Mesendoderm (in vitro differentiated cells): ENCODE results near the gene MYLIP.

ENCODE experiments used
- DNase-seq: peaks from one replicate; pipeline ENCODE4 v3.0.0; 2013
- H2AK5ac ChIP-seq: 2 replicates; pipeline ENCODE4 v1.6.1; 2013; ENCODE audit warnings: low read length, inconsistent platforms
- H2BK120ac ChIP-seq: 2 replicates; pipeline ENCODE4 v1.6.1; 2013; ENCODE audit warnings: low read depth, mild to moderate bottlenecking, low read length, moderate library complexity, mixed read lengths
- H2BK15ac ChIP-seq: replicated peaks from 2 replicates; pipeline ENCODE4 v1.6.1; 2013; ENCODE audit warnings: low read depth, mild to moderate bottlenecking, moderate library complexity
- H2BK5ac ChIP-seq: 2 replicates; pipeline ENCODE4 v1.6.1; 2013; ENCODE audit warnings: low read length, inconsistent platforms
- H3K18ac ChIP-seq: 2 replicates; pipeline ENCODE4 v1.6.1; 2013; ENCODE audit warnings: mild to moderate bottlenecking, low read length, mixed read lengths
- H3K23ac ChIP-seq: one replicate; pipeline ENCODE4 v1.6.1; 2013; ENCODE audit warnings: low read length
- H3K27ac ChIP-seq: 2 replicates; pipeline ENCODE4 v1.5.1; 2013; ENCODE audit warnings: low read depth, mild to moderate bottlenecking, inconsistent platforms, low read length, moderate library complexity
- H3K27me3 ChIP-seq: 2 replicates; pipeline ENCODE4 v1.6.1; 2013; ENCODE audit warnings: low read length, control low read depth, mild to moderate bottlenecking, inconsistent platforms; ENCODE audit not compliant: insufficient read depth, poor library complexity
- H3K36me3 ChIP-seq: 2 replicates; pipeline ENCODE4 v1.6.1; 2013; ENCODE audit warnings: low read length, inconsistent platforms; ENCODE audit not compliant: control insufficient read depth, insufficient read depth
- H3K4ac ChIP-seq: one replicate; pipeline ENCODE4 v1.6.1; 2013; ENCODE audit warnings: low read depth, mild to moderate bottlenecking, low read length, moderate library complexity
- H3K4me1 ChIP-seq: 2 replicates; pipeline ENCODE4 v1.6.1; 2013; ENCODE audit warnings: low read depth, low read length, inconsistent platforms; ENCODE audit not compliant: control insufficient read depth
- H3K4me2 ChIP-seq: 2 replicates; pipeline ENCODE4 v1.6.1; 2013; ENCODE audit warnings: low read length
- H3K4me3 ChIP-seq: 2 replicates; pipeline ENCODE4 v1.5.1; 2013; ENCODE audit warnings: mild to moderate bottlenecking, low read length
- H3K56ac ChIP-seq: one replicate; pipeline ENCODE4 v1.6.1; 2013; ENCODE audit warnings: low read length
- H3K79me1 ChIP-seq: 2 replicates; pipeline ENCODE4 v1.6.1; 2013; ENCODE audit warnings: low read length, inconsistent platforms
- H3K79me2 ChIP-seq: 2 replicates; pipeline ENCODE4 v1.6.1; 2013; ENCODE audit warnings: mild to moderate bottlenecking, low read length; ENCODE audit not compliant: control insufficient read depth, insufficient read depth
- H3K9ac ChIP-seq: 2 replicates; pipeline ENCODE4 v1.6.1; 2013; ENCODE audit warnings: low read length, inconsistent platforms
- H4K5ac ChIP-seq: one replicate; pipeline ENCODE4 v1.6.1; 2013; ENCODE audit warnings: low read length
- H4K8ac ChIP-seq: one replicate; pipeline ENCODE4 v1.6.1; 2013; ENCODE audit warnings: low read depth, mild to moderate bottlenecking, control low read depth, low read length, moderate library complexity
- WGBS: extraction: QIAGEN DNeasy Blood & Tissue Kit; methylation state at CpG from one replicate; pipeline ENCODE4 v1.1.7; 2013; ENCODE audit warnings: low lambda C conversion rate, missing lambda C conversion rate; ENCODE audit not compliant: insufficient coverage; ENCODE audit errors: extremely low coverage; 5-methylcytosine and 5-hydroxymethylcytosine counted together

Gene MYLIP

GRCh38 chr6:16177881-16178280 lies 49.0 kb downstream of the MYLIP start:
- no peak overlapping the region for H2AK5ac ChIP-seq
- no CpG with 5 or more reads among the region's 5 CpGs for WGBS
- H2BK120ac ChIP-seq = no peak overlapping the region
- no peak overlapping the region for H3K4me2 ChIP-seq
- no peak for DNase-seq
- H3K9ac ChIP-seq = no peak overlapping the region
- no peak overlapping the region for H2BK5ac ChIP-seq
- no peaks in the 10 kb centered on the region for H3K27me3 ChIP-seq
- H3K36me3 ChIP-seq = no peaks in the 10 kb centered on the region
- H3K23ac ChIP-seq = no peak overlapping the region
- no peak overlapping the region for H3K4ac ChIP-seq
- H4K8ac ChIP-seq = no peak overlapping the region
- H3K79me1 ChIP-seq = no peaks in the 10 kb centered on the region
- no peak overlapping the region for H3K18ac ChIP-seq
- no peaks in the 10 kb centered on the region for H3K79me2 ChIP-seq
- H3K4me3 ChIP-seq = no peak overlapping the region
- no peak overlapping the region for H4K5ac ChIP-seq
- H2BK15ac ChIP-seq = no peak overlapping the region
- H3K27ac ChIP-seq = no peak overlapping the region
- no peak overlapping the region for H3K56ac ChIP-seq
- H3K4me1 ChIP-seq = peaks cover 6% of the 10 kb centered on the region

DNA sequence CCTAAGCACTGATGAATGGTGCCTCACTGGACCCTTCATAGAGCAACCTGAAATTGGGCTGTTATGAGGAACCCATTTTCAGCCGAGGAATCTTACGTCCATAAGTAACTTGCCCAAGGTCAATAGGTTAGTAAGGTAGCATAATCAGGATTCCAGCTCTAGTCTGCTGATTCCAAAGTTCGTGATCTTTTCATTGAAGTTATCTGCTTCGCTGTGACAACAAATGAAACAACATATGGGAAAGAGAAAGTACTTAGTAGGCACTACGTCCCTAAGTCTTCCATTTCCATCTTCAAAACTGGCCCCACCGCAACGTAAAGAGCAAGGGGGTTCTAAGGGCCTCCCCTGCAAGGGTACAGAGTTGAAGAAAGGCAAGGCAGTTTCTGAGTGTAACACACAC lies 49.5 kb downstream of the MYLIP start:
- Histone ChIP-seq H3K23ac (no peak overlapping the region), H3K4ac (no peak overlapping the region), H2BK120ac (no peak overlapping the region), H3K4me2 (no peak overlapping the region), H3K79me2 (no peaks in the 10 kb centered on the region), H2AK5ac (no peak overlapping the region), H3K4me3 (no peak overlapping the region), H3K18ac (no peak overlapping the region), H3K79me1 (no peaks in the 10 kb centered on the region), H3K27me3 (no peaks in the 10 kb centered on the region), H3K36me3 (no peaks in the 10 kb centered on the region), H2BK5ac (no peak overlapping the region), H3K9ac (no peak overlapping the region), H3K56ac (no peak overlapping the region), H3K27ac (no peak overlapping the region), H2BK15ac (no peak overlapping the region), H4K5ac (no peak overlapping the region), H3K4me1 (peaks cover 6% of the 10 kb centered on the region), H4K8ac (no peak overlapping the region)
- DNase-seq = no peak
- WGBS = no CpG with 5 or more reads among the region's 7 CpGs

DNA sequence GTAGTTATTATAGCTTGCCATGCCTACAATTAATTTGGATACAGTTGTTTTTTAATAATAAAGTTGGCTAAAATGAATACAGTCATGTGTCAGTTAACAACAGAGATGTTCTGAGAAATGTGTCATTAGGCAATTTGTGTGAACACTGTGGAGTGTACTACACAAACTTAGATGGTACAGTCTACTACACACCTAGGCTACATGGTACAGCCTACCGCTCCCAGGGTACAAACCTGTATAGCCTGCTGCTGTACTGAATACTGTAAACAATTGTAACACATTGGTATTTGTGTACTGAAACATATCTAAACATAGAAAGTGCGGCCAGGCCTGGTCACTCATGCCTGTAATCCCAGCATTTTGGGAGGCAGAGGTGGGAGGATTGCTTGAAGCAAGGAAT lies 50.2 kb downstream of the MYLIP start:
- Histone ChIP-seq H3K9ac (no peak overlapping the region), H2BK15ac (no peak overlapping the region), H4K8ac (no peak overlapping the region), H3K4me2 (no peak overlapping the region), H4K5ac (no peak overlapping the region), H3K27me3 (no peaks in the 10 kb centered on the region), H3K56ac (no peak overlapping the region), H2AK5ac (no peak overlapping the region), H3K4me3 (no peak overlapping the region), H3K36me3 (no peaks in the 10 kb centered on the region), H3K79me1 (no peaks in the 10 kb centered on the region), H3K27ac (no peak overlapping the region), H3K4ac (no peak overlapping the region), H3K79me2 (no peaks in the 10 kb centered on the region), H2BK120ac (no peak overlapping the region), H3K4me1 (peaks cover 6% of the 10 kb centered on the region), H3K18ac (no peak overlapping the region), H3K23ac (no peak overlapping the region), H2BK5ac (no peak overlapping the region)
- DNase-seq = no peak
- no CpG with 5 or more reads among the region's 2 CpGs for WGBS

DNA sequence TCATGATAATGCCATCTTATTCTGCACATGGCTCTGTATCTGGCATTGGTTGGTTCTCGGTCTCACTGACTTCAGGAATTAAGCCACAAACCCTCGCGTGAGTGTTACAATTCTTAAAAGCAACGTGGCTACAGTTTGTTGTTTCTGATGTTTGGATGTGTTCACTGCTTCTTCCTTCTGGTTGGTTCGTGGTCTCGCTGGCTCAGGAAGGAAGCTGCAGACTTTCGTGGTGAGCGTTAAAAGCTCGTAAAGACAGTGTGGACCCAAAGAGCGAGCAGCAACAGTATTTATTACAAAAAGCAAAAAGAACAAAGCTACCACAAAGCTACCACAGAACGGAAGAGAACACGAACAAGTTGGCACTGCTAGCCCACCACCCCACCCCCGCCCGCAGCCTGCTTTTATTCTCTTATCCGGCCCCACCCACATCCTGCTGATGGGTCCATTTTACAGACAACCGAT lies 51.1 kb downstream of the MYLIP start:
- peaks cover 3% of the 10 kb centered on the region for H3K4me1 ChIP-seq
- H3K27ac ChIP-seq = no peak overlapping the region

DNA sequence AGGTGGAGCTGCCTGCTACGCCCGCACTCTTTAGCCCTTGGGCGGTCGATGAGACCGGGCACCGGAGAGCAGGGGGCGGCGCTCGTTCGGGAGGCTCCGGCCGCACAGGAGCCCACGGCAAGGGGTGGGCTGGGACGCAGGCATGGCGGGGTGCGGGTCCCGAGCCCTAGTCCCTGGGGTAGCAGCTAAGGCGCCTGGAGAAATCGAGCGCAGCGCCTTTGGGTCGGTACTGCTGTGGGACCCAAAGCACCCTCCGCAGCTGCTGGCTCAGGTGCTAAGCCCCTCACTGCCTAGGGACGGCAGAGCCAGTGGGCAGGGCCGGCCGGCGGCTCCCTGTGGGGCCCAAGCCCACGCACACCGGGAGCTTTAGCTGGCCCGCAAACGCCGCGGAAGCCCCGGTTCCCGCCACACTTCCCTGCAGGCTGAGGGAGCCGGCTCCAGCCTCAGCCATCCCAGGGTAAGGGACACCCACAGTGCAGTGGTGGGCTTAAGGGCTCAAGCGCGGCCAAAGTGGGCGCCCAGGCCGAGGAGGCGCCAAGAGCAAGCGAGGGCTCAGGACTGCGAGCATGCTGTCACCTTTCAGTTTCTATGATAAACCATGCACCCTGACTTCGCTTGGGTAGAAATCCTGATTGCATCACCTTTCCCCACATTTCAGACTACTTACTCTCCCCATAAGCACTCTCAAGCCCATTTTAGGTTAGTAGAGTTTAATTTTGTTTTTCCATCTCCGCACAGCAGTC lies 52.0 kb downstream of the MYLIP start:
- no peaks in the 10 kb centered on the region for H3K36me3 ChIP-seq
- H3K23ac ChIP-seq = no peak overlapping the region
- H3K9ac ChIP-seq = no peak overlapping the region
- no peak overlapping the region for H3K27ac ChIP-seq
- H3K56ac ChIP-seq = no peak overlapping the region
- H3K4me1 ChIP-seq = no peaks in the 10 kb centered on the region
- no peak overlapping the region for H3K4me2 ChIP-seq
- no CpG with 5 or more reads among the region's 45 CpGs for WGBS
- H3K79me1 ChIP-seq = no peaks in the 10 kb centered on the region
- no peak overlapping the region for H3K4me3 ChIP-seq
- H4K8ac ChIP-seq = no peak overlapping the region
- H3K4ac ChIP-seq = no peak overlapping the region
- H3K18ac ChIP-seq = no peak overlapping the region
- H2BK5ac ChIP-seq = no peak overlapping the region
- no peak overlapping the region for H2AK5ac ChIP-seq
- no peak overlapping the region for H2BK120ac ChIP-seq
- H3K27me3 ChIP-seq = no peaks in the 10 kb centered on the region
- no peaks in the 10 kb centered on the region for H3K79me2 ChIP-seq
- DNase-seq = no peak
- H2BK15ac ChIP-seq = no peak overlapping the region
- H4K5ac ChIP-seq = no peak overlapping the region

More for the DNA sequence above, 51.1 kb downstream of the MYLIP start:
- no peaks in the 10 kb centered on the region for H3K79me1 ChIP-seq
- H4K5ac ChIP-seq = no peak overlapping the region
- H2BK5ac ChIP-seq = no peak overlapping the region
- no peak overlapping the region for H2BK120ac ChIP-seq
- no peak overlapping the region for H4K8ac ChIP-seq
- H3K4ac ChIP-seq = no peak overlapping the region
- no peaks in the 10 kb centered on the region for H3K27me3 ChIP-seq
- DNase-seq = no peak
- no peaks in the 10 kb centered on the region for H3K36me3 ChIP-seq
- no CpG with 5 or more reads among the region's 16 CpGs for WGBS
- H3K56ac ChIP-seq = no peak overlapping the region
- H3K79me2 ChIP-seq = no peaks in the 10 kb centered on the region
- no peak overlapping the region for H2AK5ac ChIP-seq
- H3K23ac ChIP-seq = no peak overlapping the region
- no peak overlapping the region for H3K9ac ChIP-seq
- no peak overlapping the region for H3K18ac ChIP-seq
- H2BK15ac ChIP-seq = no peak overlapping the region
- H3K4me3 ChIP-seq = no peak overlapping the region
- H3K4me2 ChIP-seq = no peak overlapping the region
